ENCODE data around the gene PADI1.

The PADI1 gene

GRCh38 chr1:17186216-17186909 is 18.6 kb upstream of the PADI1 start:
- no peak overlapping the region for H3K4me2 ChIP-seq (ENCODE audit: insufficient read depth, low read length)

GRCh38 chr1:17187051-17187450 is 17.9 kb upstream of the PADI1 start:
- no peak for ATAC-seq (ENCODE audit: insufficient read depth, low read depth)
- no peak for TF ChIP-seq EZH2 (IDR thresholded peaks at IDR 0.05; ENCODE audit: borderline replicate concordance, low read depth, low read length, severe bottlenecking)
- TF ChIP-seq CTCF (IDR thresholded peaks at IDR 0.05; ENCODE audit: borderline replicate concordance, extremely low read depth, low read length, poor library complexity, severe bottlenecking), result no peak
- no peaks in the 10 kb centered on the region for H3K4me1 ChIP-seq (ENCODE audit: insufficient read depth, low read length)
- H3K27ac ChIP-seq (ENCODE audit: low read length), result no peak overlapping the region
- no peak overlapping the region for H3K4me3 ChIP-seq (ENCODE audit: low read depth in 1 of 2, low read length in 2 of 2)
- H3K9me3 ChIP-seq (ENCODE audit: insufficient read depth, low read length, severe bottlenecking), result peaks cover 5% of the 10 kb centered on the region
- DNase-seq, result no peak
- no peaks in the 10 kb centered on the region; the same call in 1 of the 2 replicates for H4K20me1 ChIP-seq (ENCODE audit: insufficient read depth, low read length)
- H3K27me3 ChIP-seq (ENCODE audit: insufficient read depth, low read length, poor library complexity), result no peaks in the 10 kb centered on the region
- no peak overlapping the region for H3K4me2 ChIP-seq (ENCODE audit: insufficient read depth, low read length)
- no peak overlapping the region for H3K9ac ChIP-seq (ENCODE audit: low read depth, low read length)
- H2AFZ ChIP-seq (ENCODE audit: low read depth, low read length), result no peak overlapping the region
- no peaks in the 10 kb centered on the region for H3K79me2 ChIP-seq (ENCODE audit: insufficient read depth, low read length)
- H3K36me3 ChIP-seq (ENCODE audit: insufficient read depth, low read length), result no peaks in the 10 kb centered on the region

More at GRCh38 chr1:17186216-17186909, 18.6 kb upstream of the PADI1 start:
- Histone ChIP-seq H4K20me1 (ENCODE audit: insufficient read depth, low read length) (no peaks in the 10 kb centered on the region; the same call in 1 of the 2 replicates), H2AFZ (ENCODE audit: low read depth, low read length) (no peak overlapping the region), H3K27ac (ENCODE audit: low read length) (no peak overlapping the region), H3K36me3 (ENCODE audit: insufficient read depth, low read length) (no peaks in the 10 kb centered on the region), H3K4me1 (ENCODE audit: insufficient read depth, low read length) (no peaks in the 10 kb centered on the region), H3K79me2 (ENCODE audit: insufficient read depth, low read length) (no peaks in the 10 kb centered on the region), H3K9ac (ENCODE audit: low read depth, low read length) (no peak overlapping the region), H3K27me3 (ENCODE audit: insufficient read depth, low read length, poor library complexity) (peaks cover 3% of the 10 kb centered on the region), H3K9me3 (ENCODE audit: insufficient read depth, low read length, severe bottlenecking) (peaks cover 5% of the 10 kb centered on the region), H3K4me3 (ENCODE audit: low read depth in 1 of 2, low read length in 2 of 2) (no peak overlapping the region)
- ATAC-seq (ENCODE audit: insufficient read depth, low read depth) (no peak), DNase-seq (no peak)
- TF ChIP-seq EZH2 (IDR thresholded peaks at IDR 0.05; ENCODE audit: borderline replicate concordance, low read depth, low read length, severe bottlenecking) (no peak), CTCF (IDR thresholded peaks at IDR 0.05; ENCODE audit: borderline replicate concordance, extremely low read depth, low read length, poor library complexity, severe bottlenecking) (no peak)

GRCh38 chr1:17188217-17188616 is 16.7 kb upstream of the PADI1 start:
- no peaks in the 10 kb centered on the region for H3K36me3 ChIP-seq (ENCODE audit: insufficient read depth, low read length)
- no peaks in the 10 kb centered on the region for H3K79me2 ChIP-seq (ENCODE audit: insufficient read depth, low read length)
- H3K27me3 ChIP-seq (ENCODE audit: insufficient read depth, low read length, poor library complexity), result peaks cover 3% of the 10 kb centered on the region
- H3K4me3 ChIP-seq (ENCODE audit: low read depth in 1 of 2, low read length in 2 of 2), result no peak overlapping the region
- ATAC-seq (ENCODE audit: insufficient read depth, low read depth), result no peak
- H3K27ac ChIP-seq (ENCODE audit: low read length), result no peak overlapping the region
- H3K4me1 ChIP-seq (ENCODE audit: insufficient read depth, low read length), result no peaks in the 10 kb centered on the region
- no peak overlapping the region for H3K9ac ChIP-seq (ENCODE audit: low read depth, low read length)
- no peak overlapping the region for H3K4me2 ChIP-seq (ENCODE audit: insufficient read depth, low read length)
- no peak for DNase-seq
- TF ChIP-seq EZH2 (IDR thresholded peaks at IDR 0.05; ENCODE audit: borderline replicate concordance, low read depth, low read length, severe bottlenecking), result no peak
- TF ChIP-seq CTCF (IDR thresholded peaks at IDR 0.05; ENCODE audit: borderline replicate concordance, extremely low read depth, low read length, poor library complexity, severe bottlenecking), result no peak
- no peaks in the 10 kb centered on the region; the same call in 1 of the 2 replicates for H4K20me1 ChIP-seq (ENCODE audit: insufficient read depth, low read length)
- H3K9me3 ChIP-seq (ENCODE audit: insufficient read depth, low read length, severe bottlenecking), result peaks cover 5% of the 10 kb centered on the region
- H2AFZ ChIP-seq (ENCODE audit: low read depth, low read length), result no peak overlapping the region
